Spleen (tissue), 11 donors: ENCODE data around the gene DEF6. TPM values are rescaled to one million over a fixed set of nuclear protein-coding genes. Genes with fewer than 3 reads are reported as not detected.

Source experiments
- DNase-seq: peaks from one replicate; pipeline ENCODE4 v3.0.0-alpha.2; 2020
- H3K27ac ChIP-seq, 8 donors: fragments of 200-600 bp; sonication (generic) in 7 of 8; 1 replicate in 4 of 8; 2 replicates in 4 of 8; pipeline versions ENCODE4 v1.5.0 to v1.8.0; 2016 to 2021; ENCODE audit warnings: inconsistent platforms in 4 of 8, mild to moderate bottlenecking in 4 of 8, moderate library complexity in 1 of 8
- H3K27me3 ChIP-seq, 7 donors: fragments of 200-600 bp; sonication (generic) in 6 of 7; replicated peaks in 1 of 7; 1 replicate in 4 of 7; 2 replicates in 3 of 7; pipeline versions ENCODE4 v1.5.0 to v1.8.0; 2016 to 2021; ENCODE audit warnings: inconsistent platforms in 3 of 7, mild to moderate bottlenecking in 1 of 7
- H3K36me3 ChIP-seq, 6 donors: fragments of 200-600 bp; sonication (generic) in 5 of 6; 1 replicate in 4 of 6; 2 replicates in 2 of 6; pipeline versions ENCODE4 v1.5.0 to v1.8.0; 2016 to 2021; ENCODE audit warnings: inconsistent platforms in 2 of 6
- H3K4me1 ChIP-seq, 6 donors: fragments of 200-600 bp; sonication (generic) in 5 of 6; 1 replicate in 3 of 6; 2 replicates in 3 of 6; pipeline versions ENCODE4 v1.5.0 to v1.8.0; 2016 to 2021; ENCODE audit warnings: inconsistent platforms in 3 of 6
- H3K4me3 ChIP-seq, 8 donors: fragments of 200-600 bp; sonication (generic) in 7 of 8; 1 replicate in 4 of 8; 2 replicates in 4 of 8; pipeline versions ENCODE4 v1.5.0 to v1.8.0; 2016 to 2021; ENCODE audit warnings: inconsistent platforms in 4 of 8, mild to moderate bottlenecking in 4 of 8, moderate library complexity in 2 of 8
- H3K9me3 ChIP-seq, 8 donors: fragments of 200-600 bp; sonication (generic) in 7 of 8; 1 replicate in 4 of 8; 2 replicates in 4 of 8; pipeline versions ENCODE4 v1.5.0 to v1.8.0; 2016 to 2021; ENCODE audit warnings: inconsistent platforms in 4 of 8
- CTCF ChIP-seq, 11 experiments: fragments of 200-600 bp in 7 of 11; fragments of 450-650 bp in 4 of 11; sonication (generic) in 4 of 11; IDR thresholded peaks in 8 of 11; conservative IDR thresholded peaks in 3 of 11; 1 replicate in 7 of 11; 2 replicates in 4 of 11; pipeline versions ENCODE4 v1.4.0 to v1.8.0; 2016 to 2021; ENCODE audit warnings: antibody characterized with exemption in 11 of 11, inconsistent platforms in 4 of 11, mild to moderate bottlenecking in 1 of 11
- POLR2A ChIP-seq, 3 donors: fragments of 450-650 bp; IDR thresholded peaks; one replicate each; pipeline ENCODE4 v1.5.1; 2017; ENCODE audit warnings: antibody characterized with exemption in 3 of 3, mild to moderate bottlenecking in 1 of 3
- POLR2AphosphoS5 ChIP-seq, 3 donors: sonication (generic); formaldehyde crosslinking; IDR thresholded peaks; one replicate each; pipeline ENCODE4 v1.5.1; 2017; ENCODE audit warnings: antibody characterized with exemption in 3 of 3
- WGBS, 5 donors: extraction: QIAGEN DNeasy Blood & Tissue Kit in 3 of 5; methylation state at CpG; one replicate each; pipeline versions ENCODE4 v1.1.5 to v1.1.7; 2013 to 2018; 5-methylcytosine and 5-hydroxymethylcytosine counted together
- intact Hi-C: fragments of 100-400 bp; cut with DNase I; formaldehyde crosslinking; loops from one replicate; pipeline ENCODE4 v1.15.0; 2023; ENCODE audit warnings: low total_unique reads
- polyA plus RNA-seq, 3 donors: library from polyadenylated mRNA; stranded (reverse); fragments of 200-250 nt; gene quantifications; one replicate each; pipeline ENCODE4 v1.2.1, GENCODE V29; 2013
- total RNA-seq, 7 donors: library from RNA; depleted of rRNA in 3 of 7; stranded (reverse); fragments of >200 nt in 3 of 7; fragmentation: NEBNext Ultra II Directional in 4 of 7; extraction: Animal tissue kit (Norgen Biotek cat#: 25700) in 4 of 7; gene quantifications; one replicate each; pipeline versions ENCODE4 v1.1.0 to v1.2.1, GENCODE V29; 2016 to 2021
- donor health status: healthy with polysubstance abuse.
- donor health status: DM: no; HTN: no; CAD: no; lungs with moderate emphysema.
- donor health status: DM: no; HTN: no; CAD: no.
- donor health status: Bipolar disorder and iron deficiency.
- donor health status: healthy.
- donor health status: DM: no; HTN: no; CAD: no.
- donor health status: DM: yes; HTN: yes; CAD: no.

DEF6 gene
- total and polyA plus RNA-seq, 10 donors: 57.9 to 132 (median 73.2) TPM

GRCh38 chr6:35352735-35353134 lies 55.1 kb downstream of the DEF6 start:
- no peak for TF ChIP-seq CTCF (IDR thresholded peaks at IDR 0.05 in 8 of 11, conservative IDR thresholded peaks at IDR 0.05 in 3 of 11)
- no peak for TF ChIP-seq POLR2AphosphoS5 (IDR thresholded peaks at IDR 0.05)
- no peak for TF ChIP-seq POLR2A (IDR thresholded peaks at IDR 0.05)
- Histone ChIP-seq H3K4me1 (peaks cover 0 to 50% (median 17%) of the 10 kb centered on the region in 6 donors), H3K27ac (no peak overlapping the region), H3K27me3 (no peaks in the 10 kb centered on the region), H3K36me3 (peaks cover 4 to 97% (median 45%) of the 10 kb centered on the region in 6 donors), H3K4me3 (no peak overlapping the region), H3K9me3 (no peaks in the 10 kb centered on the region)
- intact Hi-C loops: no loop called here
- DNase-seq: no peak
- WGBS, 5 donors: 92 to 100% (median 100%) methylated on average over 2 of the region's 2 CpGs

GRCh38 chr6:35354361-35355135 lies 56.9 kb downstream of the DEF6 start:
- no peak for DNase-seq
- Histone ChIP-seq H3K4me1 (peaks cover 0 to 50% (median 8%) of the 10 kb centered on the region in 6 donors), H3K27me3 (no peaks in the 10 kb centered on the region), H3K27ac (no peak overlapping the region), H3K9me3 (no peaks in the 10 kb centered on the region), H3K4me3 (no peak overlapping the region), H3K36me3 (peaks cover 4 to 97% (median 44%) of the 10 kb centered on the region in 6 donors)
- 94 to 97% (median 95%) methylated on average over 13 of the region's 13 CpGs for WGBS, 5 donors
- no peak for TF ChIP-seq POLR2A (IDR thresholded peaks at IDR 0.05)
- no peak for TF ChIP-seq POLR2AphosphoS5 (IDR thresholded peaks at IDR 0.05)
- TF ChIP-seq CTCF (IDR thresholded peaks at IDR 0.05 in 8 of 11, conservative IDR thresholded peaks at IDR 0.05 in 3 of 11): no peak
- intact Hi-C loops: no loop called here

GRCh38 chr6:35356391-35356790 lies 58.8 kb downstream of the DEF6 start:
- 86 to 96% (median 96%) methylated on average over 1 of the region's 1 CpG for WGBS, 5 donors
- no peaks in the 10 kb centered on the region for H3K27me3 ChIP-seq
- intact Hi-C loops: no loop called here
- no peaks in the 10 kb centered on the region for H3K9me3 ChIP-seq
- H3K4me3 ChIP-seq: no peak overlapping the region
- peaks cover 0 to 63% (median 20%) of the 10 kb centered on the region in 6 donors for H3K4me1 ChIP-seq
- no peak overlapping the region for H3K27ac ChIP-seq
- TF ChIP-seq POLR2A (IDR thresholded peaks at IDR 0.05): no peak
- H3K36me3 ChIP-seq: peaks cover 4 to 81% (median 38%) of the 10 kb centered on the region in 6 donors
- DNase-seq: no peak

- Histone ChIP-seq H3K36me3 (peaks cover 1 to 70% (median 27%) of the 10 kb centered on the region in 6 donors), H3K9me3 (no peaks in the 10 kb centered on the region), H3K27ac (no peak overlapping the region), H3K27me3 (no peaks in the 10 kb centered on the region), H3K4me3 (no peak overlapping the region), H3K4me1 (peaks cover 0 to 76% (median 26%) of the 10 kb centered on the region in 6 donors)
- no peak for DNase-seq
- TF ChIP-seq POLR2A (IDR thresholded peaks at IDR 0.05): no peak
- TF ChIP-seq POLR2AphosphoS5 (IDR thresholded peaks at IDR 0.05): no peak
- no peak for TF ChIP-seq CTCF (IDR thresholded peaks at IDR 0.05 in 8 of 11, conservative IDR thresholded peaks at IDR 0.05 in 3 of 11)
- intact Hi-C loops: no loop called here
- WGBS, 5 donors: 89 to 95% (median 91%) methylated on average over 4 of the region's 4 CpGs
Observed at GRCh38 chr6:35357677-35358076, 60.1 kb downstream of the DEF6 start.
